HepG2 (cell line): ENCODE measurements around the gene KLHL8. TPM values are rescaled to one million over a fixed set of nuclear protein-coding genes. Genes with fewer than 3 reads are reported as not detected.
A peak's percentile ranks its signal among the peaks of the same experiment; 100 is the strongest.

ENCODE experiments used
- ARID5B ChIP-seq: IDR thresholded peaks from 2 replicates; pipeline ENCODE4 v1.4.0; 2020; ENCODE audit warnings: mild to moderate bottlenecking, missing genetic modification reagents
- CBX1 ChIP-seq: IDR thresholded peaks from one replicate; pipeline ENCODE4 v1.6.1; 2016; ENCODE audit warnings: antibody characterized with exemption, low read depth
- CC2D1A ChIP-seq: sonication (generic); formaldehyde crosslinking; IDR thresholded peaks from 2 replicates; pipeline ENCODE4 v1.8.1; 2023; ENCODE audit warnings: mild to moderate bottlenecking, missing genetic modification reagents
- DR1 ChIP-seq: sonication (generic); formaldehyde crosslinking; IDR thresholded peaks from 2 replicates; pipeline ENCODE4 v1.8.0; 2021; ENCODE audit warnings: mild to moderate bottlenecking, missing genetic modification reagents, inconsistent platforms
- ESRRA ChIP-seq: sonication (generic); formaldehyde crosslinking; IDR thresholded peaks from 2 replicates; pipeline ENCODE4 v1.5.1; 2020; ENCODE audit warnings: mild to moderate bottlenecking, low read depth, missing genetic modification reagents
- FOXM1 ChIP-seq: sonication (generic); formaldehyde crosslinking; IDR thresholded peaks from 2 replicates; pipeline ENCODE4 v1.5.0; 2020; ENCODE audit warnings: missing genetic modification reagents
- GABPB1 ChIP-seq: IDR thresholded peaks from 2 replicates; pipeline ENCODE4 v1.6.1; 2016; ENCODE audit warnings: mild to moderate bottlenecking, missing genetic modification reagents, moderate library complexity, missing compliant biosample characterization
- GMEB1 ChIP-seq: sonication (generic); formaldehyde crosslinking; IDR thresholded peaks from 2 replicates; pipeline ENCODE4 v1.5.1; 2020; ENCODE audit warnings: missing genetic modification reagents, mild to moderate bottlenecking, borderline replicate concordance
- HMGXB3 ChIP-seq: sonication (generic); formaldehyde crosslinking; IDR thresholded peaks from 2 replicates; pipeline ENCODE4 v1.4.0; 2020; ENCODE audit warnings: missing genetic modification reagents, borderline replicate concordance
- IRX3 ChIP-seq: sonication (generic); formaldehyde crosslinking; IDR thresholded peaks from 2 replicates; pipeline ENCODE4 v1.8.1; 2023; ENCODE audit warnings: mild to moderate bottlenecking, low read depth, missing genetic modification reagents, borderline replicate concordance
- NFKB2 ChIP-seq: sonication (generic); formaldehyde crosslinking; IDR thresholded peaks from 2 replicates; pipeline ENCODE4 v1.4.0; 2020; ENCODE audit warnings: missing genetic modification reagents, borderline replicate concordance
- RCOR2 ChIP-seq: IDR thresholded peaks from 2 replicates; pipeline ENCODE4 v1.6.1; 2016; ENCODE audit warnings: missing biosample characterization, missing genetic modification reagents
- ZBTB46 ChIP-seq: sonication (generic); formaldehyde crosslinking; IDR thresholded peaks from 2 replicates; pipeline ENCODE4 v1.4.0; 2020; ENCODE audit warnings: mild to moderate bottlenecking, missing genetic modification reagents, borderline replicate concordance
- ZNF20 ChIP-seq: sonication (generic); formaldehyde crosslinking; IDR thresholded peaks from 2 replicates; pipeline ENCODE4 v1.4.0; 2020; ENCODE audit warnings: mild to moderate bottlenecking, moderate library complexity, missing genetic modification reagents
- ZNF234 ChIP-seq: sonication (generic); formaldehyde crosslinking; conservative IDR thresholded peaks from 2 replicates; pipeline ENCODE4 v1.5.1; 2020; ENCODE audit warnings: mild to moderate bottlenecking, missing genetic modification reagents
- ZNF510 ChIP-seq: sonication (generic); formaldehyde crosslinking; IDR thresholded peaks from 2 replicates; pipeline ENCODE4 v1.4.0; 2020; ENCODE audit warnings: low read depth, mild to moderate bottlenecking, missing genetic modification reagents
- ZNF672 ChIP-seq: sonication (generic); formaldehyde crosslinking; IDR thresholded peaks from 2 replicates; pipeline ENCODE4 v1.8.1; 2022; ENCODE audit warnings: missing genetic modification reagents
- polyA plus RNA-seq, 8 experiments: library from polyadenylated mRNA; depleted of rRNA in 3 of 8; stranded (reverse) in 7 of 8; unstranded in 1 of 8; fragments of >200 nt; fragmentation: Illumina TruSeq in 4 of 8; extraction: Trizol in 4 of 8; gene quantifications; 2 replicates each; pipeline versions ENCODE4 v1.2.1 to v1.2.3, GENCODE V29; 2011 to 2016; ENCODE audit warnings: low read depth in 4 of 8, missing spikeins in 1 of 8, mixed read lengths in 1 of 8; ENCODE audit not compliant: insufficient read depth in 1 of 8
- total RNA-seq, 5 experiments: library from RNA; depleted of rRNA; stranded (reverse); fragments of >200 nt; fragmentation: Illumina TruSeq; extraction: Trizol; gene quantifications; 2 replicates each; pipeline ENCODE4 v1.2.3, GENCODE V29; 2016; ENCODE audit warnings: low read depth in 1 of 5

Gene KLHL8
- total and polyA plus RNA-seq, 2 of the 13 experiments (the other 11 are each of a cell fraction or from before 2014, with no cell fraction given) = 2.8 to 11.7 TPM

GRCh38 chr4:87220094-87220822, at the start of gene KLHL8 (continued):
- TF ChIP-seq ESRRA (CRISPR knock-in tag) (0 out of 2 replicates have a peak, but pooled peaks have one; percentile 23), CBX1 (peak; percentile 21), ZNF234 (CRISPR knock-in tag) (no peak), ARID5B (CRISPR knock-in tag) (peak; percentile 7; the same call in 1 of the 2 replicates), GABPB1 (peak; percentile 63), HMGXB3 (CRISPR knock-in tag) (no peak), IRX3 (CRISPR knock-in tag) (0 out of 2 replicates have a peak, but pooled peaks have one; percentile 23), DR1 (CRISPR knock-in tag) (no peak), FOXM1 (CRISPR knock-in tag) (no peak), ZNF510 (CRISPR knock-in tag) (peak; percentile 23; the same call in 1 of the 2 replicates), NFKB2 (CRISPR knock-in tag) (0 out of 2 replicates have a peak, but pooled peaks have one; percentile 24), ZNF672 (no peak), ZNF20 (CRISPR knock-in tag) (no peak), ZBTB46 (no peak), CC2D1A (CRISPR knock-in tag) (no peak), RCOR2 (CRISPR knock-in tag) (no peak), GMEB1 (CRISPR knock-in tag) (peak; percentile 45; the same call in 1 of the 2 replicates)
